GM12864 (cell line): ENCODE measurements around the gene KISS1R.

Experiments used
- DNase-seq: peaks from one replicate; pipeline ENCODE4 v3.0.0-alpha.2; 2011; ENCODE audit warnings: low read depth
- H3K4me3 ChIP-seq: 2 replicates; pipeline ENCODE4 v1.5.1; 2011; ENCODE audit warnings: mild to moderate bottlenecking, low read depth, low read length, control low read depth
- TF ChIP-seq, protein P1 (sequence below): IDR thresholded peaks from 2 replicates; pipeline ENCODE4 v1.5.1; 2011; ENCODE audit warnings: low read depth, mild to moderate bottlenecking, moderate library complexity, low read length, control low read depth, inconsistent platforms; ENCODE audit errors: missing control alignments

KISS1R gene

GRCh38 chr19:898663-899062 lies 18.5 kb upstream of the KISS1R start:
- TF ChIP-seq, protein P1, sequence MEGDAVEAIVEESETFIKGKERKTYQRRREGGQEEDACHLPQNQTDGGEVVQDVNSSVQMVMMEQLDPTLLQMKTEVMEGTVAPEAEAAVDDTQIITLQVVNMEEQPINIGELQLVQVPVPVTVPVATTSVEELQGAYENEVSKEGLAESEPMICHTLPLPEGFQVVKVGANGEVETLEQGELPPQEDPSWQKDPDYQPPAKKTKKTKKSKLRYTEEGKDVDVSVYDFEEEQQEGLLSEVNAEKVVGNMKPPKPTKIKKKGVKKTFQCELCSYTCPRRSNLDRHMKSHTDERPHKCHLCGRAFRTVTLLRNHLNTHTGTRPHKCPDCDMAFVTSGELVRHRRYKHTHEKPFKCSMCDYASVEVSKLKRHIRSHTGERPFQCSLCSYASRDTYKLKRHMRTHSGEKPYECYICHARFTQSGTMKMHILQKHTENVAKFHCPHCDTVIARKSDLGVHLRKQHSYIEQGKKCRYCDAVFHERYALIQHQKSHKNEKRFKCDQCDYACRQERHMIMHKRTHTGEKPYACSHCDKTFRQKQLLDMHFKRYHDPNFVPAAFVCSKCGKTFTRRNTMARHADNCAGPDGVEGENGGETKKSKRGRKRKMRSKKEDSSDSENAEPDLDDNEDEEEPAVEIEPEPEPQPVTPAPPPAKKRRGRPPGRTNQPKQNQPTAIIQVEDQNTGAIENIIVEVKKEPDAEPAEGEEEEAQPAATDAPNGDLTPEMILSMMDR, result no peak
- DNase-seq, result no peak
- no peak overlapping the region for H3K4me3 ChIP-seq

DNA sequence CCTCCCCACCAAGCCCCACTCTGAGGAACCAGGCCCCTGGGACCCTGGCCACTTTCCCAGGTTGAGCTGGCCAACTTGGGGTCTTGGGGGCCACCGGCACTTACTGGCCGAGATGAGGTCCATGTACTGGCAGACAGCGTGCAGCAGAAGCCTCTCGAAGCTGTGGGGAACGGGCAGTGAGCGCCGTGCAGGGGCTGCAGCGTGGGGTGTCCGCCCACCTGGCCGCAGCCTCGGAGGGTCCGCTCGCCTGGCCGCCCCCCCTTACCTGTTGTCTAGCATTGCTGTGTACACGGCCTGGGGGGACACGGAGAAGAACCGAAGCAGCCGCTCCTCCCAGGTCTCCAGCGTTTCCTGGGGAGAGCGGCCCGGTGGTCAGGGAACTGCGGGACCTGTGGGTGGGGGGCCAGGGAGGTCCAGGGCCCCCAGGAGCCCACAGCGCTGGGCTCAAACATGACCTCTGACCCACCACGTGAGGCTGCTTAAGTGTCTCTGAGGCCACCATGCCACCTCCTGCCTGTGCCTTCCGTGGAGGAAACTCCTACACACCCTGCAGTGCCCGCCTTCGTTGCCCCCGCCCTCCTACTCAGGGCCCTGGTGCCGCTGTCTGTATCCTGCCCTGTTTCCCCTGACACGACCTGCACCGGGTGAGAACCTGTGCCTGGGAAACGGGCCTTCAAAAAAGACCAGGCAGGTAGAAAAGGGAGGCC lies 17.6 kb upstream of the KISS1R start:
- no peak overlapping the region for H3K4me3 ChIP-seq
- no peak for DNase-seq
- TF ChIP-seq, protein P1, result no peak

- DNase-seq, result no peak
- TF ChIP-seq, protein P1, result no peak
Observed at GRCh38 chr19:900043-900301, 17.2 kb upstream of the KISS1R start.

GRCh38 chr19:900302-901111 lies 16.6 kb upstream of the KISS1R start:
- no peak for DNase-seq
- no peak overlapping the region for H3K4me3 ChIP-seq
- TF ChIP-seq, protein P1, result no peak

More at GRCh38 chr19:900043-900301, 17.2 kb upstream of the KISS1R start:
- H3K4me3 ChIP-seq, result no peak overlapping the region

DNA sequence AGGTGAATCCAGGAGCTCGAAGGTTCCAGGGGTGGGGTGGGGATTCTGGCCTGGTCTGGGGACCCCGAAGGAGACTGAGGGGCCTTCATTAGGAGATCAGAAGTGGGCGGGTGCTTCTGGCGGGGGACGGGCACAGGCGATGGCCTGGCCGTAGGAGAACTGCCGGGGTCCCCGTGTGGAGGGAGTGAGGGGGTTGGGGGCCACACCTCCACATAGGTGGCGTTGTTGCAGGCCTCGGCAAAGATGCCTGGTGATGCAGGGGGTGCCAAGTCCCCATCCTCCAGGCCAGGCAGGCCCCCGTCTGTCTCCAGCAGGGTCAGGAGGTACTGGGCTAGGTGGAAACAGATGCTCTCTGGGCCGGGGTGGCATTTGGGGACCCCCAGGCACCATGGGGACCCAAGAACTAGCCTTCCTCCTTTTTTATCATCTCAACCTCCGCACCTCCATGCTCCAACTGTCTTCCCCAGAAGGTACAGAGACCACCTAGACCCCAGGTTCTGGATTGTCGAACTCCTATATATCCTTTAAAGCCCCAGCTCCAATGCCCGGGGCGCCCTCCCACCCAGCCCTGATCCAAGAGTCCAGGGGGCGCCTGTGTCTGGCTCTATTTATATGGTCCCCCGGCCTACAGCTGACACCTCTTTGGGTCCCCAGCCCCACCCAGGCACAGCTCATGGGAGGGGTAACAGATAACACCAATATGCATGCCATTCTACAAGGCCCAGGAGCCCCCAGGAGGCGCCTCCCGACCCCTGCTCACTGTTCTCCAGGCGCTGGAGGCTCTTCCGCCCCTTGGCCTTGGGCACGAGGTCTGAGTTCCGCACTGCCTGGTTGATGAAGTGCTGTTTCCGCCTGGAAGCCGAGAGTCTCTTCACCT lies 15.7 kb upstream of the KISS1R start:
- no peak for DNase-seq
- TF ChIP-seq, protein P1, result no peak
- no peak overlapping the region for H3K4me3 ChIP-seq

DNA sequence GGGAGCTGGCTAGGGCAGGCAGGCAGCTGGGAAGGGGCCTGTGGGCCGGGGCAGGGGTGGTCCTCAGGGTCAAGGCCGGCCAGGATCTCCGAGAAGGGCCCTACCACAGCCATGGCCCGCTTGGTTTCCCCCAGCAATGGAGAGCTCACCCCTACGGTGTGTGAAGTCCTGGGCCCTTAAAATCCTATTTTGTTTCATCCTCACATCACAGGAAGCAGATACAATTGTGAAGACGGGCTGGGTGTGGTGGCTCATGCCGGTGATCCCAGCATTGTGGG lies 15.1 kb upstream of the KISS1R start:
- no peak for DNase-seq
- TF ChIP-seq, protein P1, result no peak
- H3K4me3 ChIP-seq, result no peak overlapping the region
